Glutamatergic neuron (in vitro differentiated cells): ENCODE results near the gene SNX2. TPM values are rescaled to one million over a fixed set of nuclear protein-coding genes. Genes with fewer than 3 reads are reported as not detected.

Experiments used
- DNase-seq: peaks from one replicate; pipeline ENCODE4 v3.0.0; 2022
- H3K27ac Mint-ChIP-seq: one replicate; pipeline ENCODE4 v1.8.0; 2020; ENCODE audit warnings: mild to moderate bottlenecking, mixed read lengths, inconsistent platforms; ENCODE audit not compliant: unreplicated experiment
- H3K27me3 Mint-ChIP-seq: one replicate; pipeline ENCODE4 v1.8.0; 2020; ENCODE audit warnings: mild to moderate bottlenecking, moderate library complexity, mixed read lengths, inconsistent platforms; ENCODE audit not compliant: unreplicated experiment
- H3K36me3 Mint-ChIP-seq: one replicate; pipeline ENCODE4 v1.8.0; 2020; ENCODE audit warnings: mild to moderate bottlenecking, mixed read lengths, inconsistent platforms; ENCODE audit not compliant: unreplicated experiment
- H3K4me1 Mint-ChIP-seq: one replicate; pipeline ENCODE4 v1.8.0; 2020; ENCODE audit warnings: mild to moderate bottlenecking, low read depth, mixed read lengths, inconsistent platforms; ENCODE audit not compliant: unreplicated experiment
- H3K4me3 Mint-ChIP-seq: one replicate; pipeline ENCODE4 v1.8.0; 2020; ENCODE audit warnings: mild to moderate bottlenecking, mixed read lengths, inconsistent platforms; ENCODE audit not compliant: unreplicated experiment
- H3K9me3 Mint-ChIP-seq: one replicate; pipeline ENCODE4 v1.8.0; 2020; ENCODE audit warnings: mild to moderate bottlenecking, moderate library complexity, mixed read lengths, inconsistent platforms; ENCODE audit not compliant: unreplicated experiment
- CTCF ChIP-seq: fragments of 200-600 bp; sonication (generic); IDR thresholded peaks from one replicate; pipeline ENCODE4 v1.5.0; 2021; ENCODE audit not compliant: partially characterized antibody, unreplicated experiment
- total RNA-seq: library from RNA; stranded (reverse); fragmentation: NEBNext Ultra II Directional; extraction: Animal tissue kit (Norgen Biotek cat#: 25700); gene quantifications from one replicate; pipeline ENCODE4 v1.2.1, GENCODE V29; 2021; ENCODE audit not compliant: unreplicated experiment

SNX2 gene
- total RNA-seq, 1 donor from 2014 or later = 47.0 TPM

- no peak overlapping the region for H3K4me3 Mint-ChIP-seq
- TF ChIP-seq CTCF = peak; percentile 24
- H3K27me3 Mint-ChIP-seq = no peaks in the 10 kb centered on the region
- DNase-seq = no peak
- H3K27ac Mint-ChIP-seq = no peak overlapping the region
- H3K36me3 Mint-ChIP-seq = peaks cover 5% of the 10 kb centered on the region
- no peaks in the 10 kb centered on the region for H3K4me1 Mint-ChIP-seq
- H3K9me3 Mint-ChIP-seq = no peaks in the 10 kb centered on the region
Observed at GRCh38 chr5:122835681-122836080, 60.8 kb downstream of the SNX2 start.

- H3K36me3 Mint-ChIP-seq = peaks cover 5% of the 10 kb centered on the region
- TF ChIP-seq CTCF = no peak
- H3K4me1 Mint-ChIP-seq = no peaks in the 10 kb centered on the region
- H3K27ac Mint-ChIP-seq = no peak overlapping the region
- no peaks in the 10 kb centered on the region for H3K9me3 Mint-ChIP-seq
- no peak for DNase-seq
- H3K4me3 Mint-ChIP-seq = no peak overlapping the region
- H3K27me3 Mint-ChIP-seq = no peaks in the 10 kb centered on the region
Observed at GRCh38 chr5:122836947-122837346, 62.1 kb downstream of the SNX2 start.

GRCh38 chr5:122839731-122840130, 64.9 kb downstream of the SNX2 start:
- TF ChIP-seq CTCF = no peak
- Mint-ChIP-seq H3K4me3 (no peak overlapping the region), H3K27ac (no peak overlapping the region), H3K36me3 (peaks cover 5% of the 10 kb centered on the region), H3K4me1 (peaks cover 3% of the 10 kb centered on the region), H3K9me3 (no peaks in the 10 kb centered on the region), H3K27me3 (no peaks in the 10 kb centered on the region)
- no peak for DNase-seq

- no peaks in the 10 kb centered on the region for H3K27me3 Mint-ChIP-seq
- H3K36me3 Mint-ChIP-seq = peaks cover 5% of the 10 kb centered on the region
- H3K27ac Mint-ChIP-seq = peak overlapping the region; percentile 45
- peaks cover 10% of the 10 kb centered on the region for H3K4me1 Mint-ChIP-seq
- no peak for DNase-seq
- no peaks in the 10 kb centered on the region for H3K9me3 Mint-ChIP-seq
- no peak overlapping the region for H3K4me3 Mint-ChIP-seq
- no peak for TF ChIP-seq CTCF
Observed at GRCh38 chr5:122842016-122842580, 67.2 kb downstream of the SNX2 start.

GRCh38 chr5:122844136-122844909, 69.4 kb downstream of the SNX2 start:
- H3K4me1 Mint-ChIP-seq = peaks cover 12% of the 10 kb centered on the region
- H3K27ac Mint-ChIP-seq = no peak overlapping the region
- peak overlapping the region; percentile 89 for H3K4me3 Mint-ChIP-seq
- no peak for TF ChIP-seq CTCF
- no peak for DNase-seq
- peaks cover 5% of the 10 kb centered on the region for H3K36me3 Mint-ChIP-seq
- no peaks in the 10 kb centered on the region for H3K9me3 Mint-ChIP-seq
- H3K27me3 Mint-ChIP-seq = no peaks in the 10 kb centered on the region
